GM19468 (cell line): ENCODE data around the gene HRH2.
"Not testable (repeated sequence)": the region's sequence is repeated elsewhere in the genome, so short reads cannot be mapped to it uniquely, and the experiment has no call there.

Experiments used
- ATAC-seq: cut with Tn5 transposase; IDR thresholded peaks from one replicate; pipeline ENCODE4 v1.9.1; 2021; ENCODE audit warnings: mild to moderate bottlenecking, moderate library complexity, moderate number of reproducible peaks; ENCODE audit not compliant: unreplicated experiment; ENCODE audit errors: extremely low read depth

The HRH2 gene

GRCh38 chr5:175752826-175753535 is 95.1 kb downstream of the HRH2 start:
- no peak for ATAC-seq

DNA sequence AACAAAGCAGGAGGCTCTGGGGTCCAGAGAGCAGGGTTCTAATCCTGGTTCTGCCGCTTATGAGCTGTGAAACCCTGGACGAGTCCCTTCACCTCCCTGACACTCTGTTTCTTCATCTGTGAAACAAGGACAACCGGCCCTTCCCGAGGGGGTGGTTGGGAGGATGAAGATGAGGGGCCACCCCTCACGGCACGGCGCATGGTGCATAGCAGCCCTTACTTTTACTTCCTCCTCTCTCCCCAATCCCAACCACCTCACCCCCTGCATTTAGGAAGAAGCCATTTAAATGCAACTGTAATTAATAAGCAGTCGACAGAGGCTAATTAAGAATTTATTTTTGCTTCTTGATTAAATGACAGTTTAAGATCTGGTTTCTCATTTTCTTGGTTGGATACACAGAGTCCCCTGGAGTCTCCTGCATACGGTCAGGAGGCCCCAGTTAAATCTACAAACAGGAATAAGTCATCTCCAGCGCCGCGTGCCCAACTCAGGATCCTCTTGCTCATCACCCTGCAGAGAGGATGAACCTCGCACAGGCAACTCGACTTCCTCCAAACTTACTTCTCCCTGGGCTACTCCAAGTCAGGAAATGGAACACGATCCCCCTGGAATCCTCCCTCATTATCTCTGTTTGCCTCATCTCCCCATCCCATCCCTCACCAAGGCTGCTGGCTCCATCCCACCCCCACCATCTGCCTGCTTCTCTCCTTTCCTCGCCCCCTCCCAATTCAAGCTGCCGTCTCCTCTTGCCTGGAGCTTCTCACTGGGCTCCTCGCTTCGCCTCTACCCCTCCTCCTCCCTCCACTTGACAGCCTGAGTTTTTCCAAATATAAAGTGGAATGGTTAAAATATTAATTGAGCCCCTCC is 95.9 kb downstream of the HRH2 start:
- ATAC-seq, result no peak

DNA sequence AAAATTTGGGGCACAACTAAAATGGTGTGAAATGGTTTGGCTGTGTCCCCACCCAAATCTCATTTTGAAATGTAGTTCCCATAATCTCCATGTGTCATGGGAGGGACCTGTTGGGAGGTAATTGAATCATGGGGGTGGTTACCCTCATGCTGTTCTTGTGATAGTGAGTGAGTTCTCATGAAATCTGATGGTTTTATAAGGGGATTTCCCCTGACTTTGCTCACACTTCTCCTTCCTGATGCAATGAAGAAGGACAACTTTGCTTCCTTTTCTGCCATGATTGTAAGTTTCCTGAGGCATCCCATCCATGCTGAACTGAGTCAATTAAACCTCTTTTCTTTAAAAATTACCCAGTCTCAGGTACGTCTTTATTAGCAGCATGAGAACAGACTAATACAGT is 102.1 kb downstream of the HRH2 start:
- ATAC-seq, result not testable (repeated sequence)
